ENCODE results near the gene BPHL.

Gene BPHL

GRCh38 chr6:3200682-3201081 is 82.2 kb downstream of the BPHL start:
- H3K9me3 ChIP-seq (ENCODE audit: low read length): no peaks in the 10 kb centered on the region
- no peak overlapping the region for H3K4me3 ChIP-seq (ENCODE audit: low read length)
- no peaks in the 10 kb centered on the region for H3K27me3 ChIP-seq (ENCODE audit: insufficient read depth, low read length)
- no peak overlapping the region for H2AFZ ChIP-seq (ENCODE audit: low read depth, low read length)
- H3K36me3 ChIP-seq (ENCODE audit: insufficient read depth, low read length): no peaks in the 10 kb centered on the region
- peaks cover 9% of the 10 kb centered on the region for H3K4me1 ChIP-seq (ENCODE audit: insufficient read depth, low read length)

DNA sequence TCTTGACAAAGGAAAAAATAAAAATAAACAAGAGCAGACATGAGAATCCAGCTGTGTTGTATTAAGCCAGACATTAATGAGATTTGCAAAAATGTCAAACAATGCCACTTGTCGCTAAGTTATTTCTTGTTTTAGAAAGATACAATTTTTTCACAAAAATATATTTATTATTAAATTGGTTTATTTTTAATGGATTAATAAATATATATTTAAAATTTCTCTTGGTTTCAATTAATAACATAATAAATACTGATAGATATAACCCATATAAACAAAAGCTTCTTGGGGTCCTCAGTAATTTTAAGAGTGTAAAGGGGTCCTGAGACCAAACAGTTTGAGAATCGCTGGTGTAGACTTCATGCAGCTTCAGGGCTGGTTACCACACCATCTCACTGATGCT is 82.9 kb downstream of the BPHL start:
- no peak overlapping the region for H3K4me3 ChIP-seq (ENCODE audit: low read length)
- no peak overlapping the region for H2AFZ ChIP-seq (ENCODE audit: low read depth, low read length)
- H3K4me1 ChIP-seq (ENCODE audit: insufficient read depth, low read length): peaks cover 5% of the 10 kb centered on the region
- H3K36me3 ChIP-seq (ENCODE audit: insufficient read depth, low read length): no peaks in the 10 kb centered on the region
- H3K27me3 ChIP-seq (ENCODE audit: insufficient read depth, low read length): no peaks in the 10 kb centered on the region
- H3K9me3 ChIP-seq (ENCODE audit: low read length): no peaks in the 10 kb centered on the region

Data from neuron (in vitro differentiated cells).